Spinal cord (tissue), 10 donors: Measurements from ENCODE around the gene FOSB. TPM values are rescaled to one million over a fixed set of nuclear protein-coding genes. Genes with fewer than 3 reads are reported as not detected.

Experiments used
- DNase-seq, 6 donors: peaks; one replicate each; pipeline versions ENCODE4 v3.0.0 to v3.0.0-alpha.2; 2013 to 2015; ENCODE audit warnings: low spot score in 6 of 6, low read depth in 4 of 6
- H3K27ac ChIP-seq: one replicate; pipeline ENCODE4 v1.5.1; 2013; ENCODE audit warnings: low read depth, low read length, control low read depth
- H3K27me3 ChIP-seq: one replicate; pipeline ENCODE4 v1.6.1; 2013; ENCODE audit warnings: low read length; ENCODE audit not compliant: control insufficient read depth, insufficient read depth
- H3K36me3 ChIP-seq: one replicate; pipeline ENCODE4 v1.6.1; 2013; ENCODE audit warnings: low read length; ENCODE audit not compliant: control insufficient read depth, insufficient read depth
- H3K4me1 ChIP-seq: one replicate; pipeline ENCODE4 v1.6.1; 2013; ENCODE audit warnings: low read length; ENCODE audit not compliant: control insufficient read depth, insufficient read depth
- H3K4me3 ChIP-seq: one replicate; pipeline ENCODE4 v1.5.1; 2013; ENCODE audit warnings: low read depth, low read length, control low read depth
- H3K9me3 ChIP-seq: one replicate; pipeline ENCODE4 v1.6.1; 2013; ENCODE audit warnings: low read length; ENCODE audit not compliant: control insufficient read depth, insufficient read depth
- WGBS: methylation state at CpG from one replicate; pipeline ENCODE4 v1.1.5; 2013; ENCODE audit warnings: missing lambda C conversion rate; ENCODE audit not compliant: insufficient coverage; 5-methylcytosine and 5-hydroxymethylcytosine counted together
- polyA plus RNA-seq, 2 donors: library from polyadenylated mRNA; unstranded; fragments of 120-200 nt; gene quantifications; one replicate each; pipeline ENCODE4 v1.2.1, GENCODE V29; 2013; ENCODE audit not compliant: insufficient read length in 2 of 2
- total RNA-seq, 2 donors: library from RNA; depleted of rRNA in 1 of 2; stranded (reverse); fragments of 120-200 nt in 1 of 2; fragments of >200 nt in 1 of 2; gene quantifications; one replicate each; pipeline versions ENCODE4 v1.2.3 to v1.2.4, GENCODE V29; 2013 to 2014
- donor health status: healthy.

The FOSB gene
- total and polyA plus RNA-seq, 4 donors: 5.9 to 85.8 (median 39.0) TPM

DNA sequence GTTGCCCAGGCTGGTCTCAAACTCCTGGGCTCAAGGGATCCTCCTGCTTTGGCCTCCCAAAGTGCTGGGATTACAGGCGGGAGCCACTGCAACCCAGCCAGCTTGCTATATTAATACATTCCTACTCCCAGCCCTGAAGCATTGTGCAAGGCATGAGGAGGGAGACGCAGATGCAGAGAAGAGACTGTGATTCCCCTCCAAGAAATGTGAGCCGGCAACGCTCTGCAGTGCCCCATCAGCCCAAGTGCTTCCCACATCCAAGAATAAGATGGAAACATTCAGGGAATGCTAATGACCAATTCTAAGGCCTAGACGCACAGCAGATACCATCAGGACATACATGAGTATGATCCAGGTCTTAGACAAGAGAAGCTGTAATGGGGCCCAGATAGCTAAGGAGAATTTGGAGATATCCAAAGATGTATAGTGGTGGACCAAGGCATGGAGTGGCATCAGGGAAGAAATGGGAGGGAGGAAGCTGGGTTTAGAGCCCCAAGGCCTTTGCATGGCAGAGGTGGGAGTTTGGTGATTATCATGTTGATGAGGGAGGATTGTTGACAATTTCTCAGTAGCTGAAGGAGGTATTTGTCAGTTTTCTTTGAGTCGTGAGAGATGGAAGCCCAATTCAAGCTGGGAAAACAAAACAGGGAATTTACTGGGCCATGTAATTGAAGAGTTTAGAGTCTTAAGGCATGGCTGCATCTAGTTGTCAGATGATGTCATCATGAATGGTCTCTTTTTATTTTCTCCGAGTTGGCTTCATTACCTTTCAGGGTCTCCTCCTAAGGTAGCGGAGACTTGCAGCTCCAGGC lies 33.3 kb downstream of the FOSB start:
- no peak for DNase-seq
- Histone ChIP-seq H3K27ac (no peak overlapping the region), H3K36me3 (no peaks in the 10 kb centered on the region), H3K4me3 (no peak overlapping the region), H3K27me3 (peaks cover 38% of the 10 kb centered on the region), H3K9me3 (no peaks in the 10 kb centered on the region), H3K4me1 (peaks cover 33% of the 10 kb centered on the region)
- WGBS: 49% methylated on average over 8 of the region's 8 CpGs

DNA sequence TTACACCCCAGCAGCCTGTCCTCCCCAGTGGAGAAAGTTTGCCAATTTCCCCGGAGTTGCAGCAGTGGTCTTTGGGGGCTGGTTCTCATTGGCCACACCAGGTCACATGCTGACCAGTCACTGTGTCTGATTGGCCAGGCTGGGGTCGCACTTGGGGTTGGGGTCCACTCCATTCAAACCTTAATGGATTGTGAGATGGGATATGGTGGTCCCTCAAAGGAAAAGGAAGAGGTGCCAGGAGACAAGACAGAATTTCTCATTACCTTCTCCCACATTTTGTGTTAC lies 33.9 kb downstream of the FOSB start:
- no peak for DNase-seq
- Histone ChIP-seq H3K36me3 (no peaks in the 10 kb centered on the region), H3K27ac (no peak overlapping the region), H3K9me3 (no peaks in the 10 kb centered on the region), H3K27me3 (peaks cover 38% of the 10 kb centered on the region), H3K4me3 (no peak overlapping the region), H3K4me1 (peaks cover 32% of the 10 kb centered on the region)
- WGBS: 55% methylated on average over 1 of the region's 2 CpGs

DNA sequence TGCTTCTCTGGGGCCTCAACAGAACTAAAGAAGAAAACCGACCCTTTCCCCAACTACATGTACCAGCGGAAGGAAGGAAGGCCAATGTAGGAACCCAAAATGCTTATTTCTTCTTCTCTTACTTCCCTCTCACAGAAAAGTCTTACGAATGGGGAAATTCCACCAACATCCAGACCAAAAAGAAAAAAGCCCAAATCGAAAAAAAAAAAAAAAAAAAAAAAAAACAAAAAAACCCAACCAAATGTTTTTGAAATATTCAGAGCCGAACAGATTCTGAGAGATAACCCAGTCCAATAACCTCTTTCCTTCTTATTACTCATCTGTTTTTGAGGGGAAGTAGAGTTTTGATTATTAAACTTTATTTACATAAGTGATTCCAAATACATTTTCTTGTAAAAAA lies 34.3 kb downstream of the FOSB start:
- H3K27ac ChIP-seq: no peak overlapping the region
- WGBS: 92% methylated on average over 2 of the region's 5 CpGs
- H3K4me3 ChIP-seq: no peak overlapping the region
- H3K4me1 ChIP-seq: peaks cover 30% of the 10 kb centered on the region
- H3K27me3 ChIP-seq: peaks cover 38% of the 10 kb centered on the region
- H3K9me3 ChIP-seq: no peaks in the 10 kb centered on the region
- no peak for DNase-seq
- H3K36me3 ChIP-seq: no peaks in the 10 kb centered on the region

DNA sequence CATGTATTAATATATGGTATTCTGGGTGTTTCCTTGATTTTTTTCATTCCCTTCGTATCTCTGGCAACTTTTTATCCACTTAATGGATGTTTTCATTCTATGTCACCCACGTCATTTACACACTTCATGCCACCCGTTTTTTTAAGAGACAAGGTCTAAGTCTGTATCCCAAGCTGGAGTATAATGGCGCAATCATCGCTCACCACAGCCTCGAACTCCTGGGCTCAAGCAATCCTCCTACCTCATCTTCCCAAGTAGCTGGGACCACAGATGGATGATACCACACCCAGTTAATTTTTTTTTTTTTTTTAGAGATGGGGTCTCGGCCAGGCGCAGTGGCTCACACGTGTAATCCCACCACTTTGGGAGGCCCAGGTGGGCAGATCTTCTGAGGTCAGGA lies 36.1 kb downstream of the FOSB start:
- no peak for DNase-seq
- Histone ChIP-seq H3K27ac (no peak overlapping the region), H3K4me1 (peaks cover 26% of the 10 kb centered on the region), H3K4me3 (no peak overlapping the region), H3K9me3 (no peaks in the 10 kb centered on the region), H3K36me3 (no peaks in the 10 kb centered on the region), H3K27me3 (peaks cover 25% of the 10 kb centered on the region)
- no CpG with 5 or more reads among the region's 9 CpGs for WGBS

DNA sequence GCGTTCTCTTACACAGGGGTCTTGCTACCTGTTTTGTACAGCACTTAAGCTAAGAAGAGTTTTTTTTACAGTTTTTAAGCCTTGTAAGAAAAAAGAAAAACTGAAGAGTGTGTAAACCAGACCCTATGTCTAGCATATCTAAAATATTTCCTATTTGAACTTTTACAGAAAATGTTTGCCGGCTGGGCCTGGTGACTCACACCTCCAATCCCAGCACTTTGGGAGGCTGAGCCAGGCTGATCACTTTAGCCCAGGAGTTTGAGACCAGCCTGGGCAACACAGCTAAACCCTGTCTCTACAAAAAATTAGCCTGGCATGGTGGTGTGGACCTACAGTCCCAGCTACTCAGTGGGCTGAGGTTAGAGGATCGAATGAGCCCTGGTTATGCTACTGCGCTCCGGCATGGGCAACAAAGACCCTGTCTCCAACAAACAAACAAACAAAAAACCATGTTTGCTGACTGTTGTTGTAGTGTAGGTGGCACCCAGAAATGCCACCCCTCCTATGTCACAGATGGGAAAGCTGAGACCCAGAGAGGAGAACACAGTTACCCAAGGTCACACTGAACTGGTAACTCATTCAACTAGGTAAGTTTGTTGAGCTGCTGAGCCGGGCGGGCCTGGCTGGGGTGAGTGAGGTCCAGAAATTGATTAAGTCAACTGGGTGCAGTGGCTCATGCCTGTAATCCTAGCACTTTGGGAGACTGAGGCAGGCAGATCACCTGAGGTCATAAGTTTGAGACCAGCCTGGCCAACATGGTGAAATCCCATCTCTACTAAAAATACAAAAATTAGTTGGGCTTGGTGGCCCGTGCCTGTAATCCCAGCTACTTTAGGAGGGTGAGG lies 37.6 kb downstream of the FOSB start:
- peaks cover 26% of the 10 kb centered on the region for H3K4me1 ChIP-seq
- peaks cover 11% of the 10 kb centered on the region for H3K27me3 ChIP-seq
- no peaks in the 10 kb centered on the region for H3K9me3 ChIP-seq
- no peak overlapping the region for H3K27ac ChIP-seq
- H3K4me3 ChIP-seq: no peak overlapping the region
- peak in 1 of 6 donors; percentile 0 for DNase-seq
- H3K36me3 ChIP-seq: no peaks in the 10 kb centered on the region
- WGBS: 75% methylated on average over 3 of the region's 8 CpGs

DNA sequence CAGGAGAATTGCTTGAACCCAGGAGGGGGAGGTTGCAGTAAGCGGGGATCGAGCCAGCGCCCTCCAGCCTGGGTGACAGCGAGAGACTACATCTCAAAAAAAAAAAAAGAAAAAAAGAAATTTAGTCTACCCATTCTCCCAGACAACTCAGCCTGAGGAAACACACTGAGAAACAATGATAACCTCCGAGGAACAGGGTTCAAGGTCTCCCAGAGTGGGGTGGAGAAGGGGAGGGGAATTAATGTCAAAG lies 38.1 kb downstream of the FOSB start:
- H3K4me3 ChIP-seq: peak overlapping the region; percentile 81
- no peak overlapping the region for H3K27ac ChIP-seq
- peaks cover 26% of the 10 kb centered on the region for H3K4me1 ChIP-seq
- no peaks in the 10 kb centered on the region for H3K36me3 ChIP-seq
- DNase-seq: no peak
- H3K27me3 ChIP-seq: peaks cover 11% of the 10 kb centered on the region
- no CpG with 5 or more reads among the region's 5 CpGs for WGBS
- no peaks in the 10 kb centered on the region for H3K9me3 ChIP-seq

DNA sequence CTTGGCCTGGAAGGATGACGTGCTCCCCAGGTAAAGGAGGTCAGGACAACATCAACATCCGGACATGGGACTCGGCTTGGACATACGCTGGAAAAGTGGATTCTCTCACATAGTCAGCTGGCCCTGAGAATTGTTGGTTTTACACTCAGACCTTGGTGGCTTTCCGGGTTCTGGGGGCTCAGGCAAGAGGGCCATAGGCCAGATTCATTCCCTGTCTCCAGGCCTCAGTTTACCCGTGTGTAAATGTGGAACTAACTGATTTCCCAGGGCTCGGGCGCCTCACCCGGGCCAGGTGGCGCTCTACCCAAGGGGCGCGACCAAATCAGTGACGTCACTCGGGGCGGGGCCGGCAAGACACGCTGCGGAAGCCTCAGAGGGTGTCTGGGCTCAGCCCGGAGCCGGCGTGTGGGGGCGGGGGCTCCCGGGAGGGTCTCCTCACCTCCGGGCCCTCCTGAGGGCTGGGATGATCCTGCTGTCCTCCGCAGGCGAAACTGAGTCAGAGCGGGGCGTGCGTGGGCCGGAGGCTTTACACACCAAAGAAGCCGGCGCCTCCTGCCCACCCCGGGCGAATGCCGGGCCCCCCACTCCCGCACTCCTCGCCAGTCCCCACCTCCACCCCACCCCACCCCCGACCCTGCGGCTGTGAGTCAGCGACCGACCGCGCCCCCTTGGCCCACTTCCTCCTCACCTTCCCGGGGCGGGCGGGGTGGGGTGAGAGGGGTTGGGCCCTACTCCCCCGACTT lies 38.6 kb downstream of the FOSB start:
- WGBS: 6% methylated on average over 21 of the region's 47 CpGs
- Histone ChIP-seq H3K27me3 (peaks cover 6% of the 10 kb centered on the region), H3K9me3 (no peaks in the 10 kb centered on the region), H3K36me3 (no peaks in the 10 kb centered on the region), H3K4me1 (peaks cover 26% of the 10 kb centered on the region), H3K27ac (peak overlapping the region; percentile 80), H3K4me3 (peak overlapping the region; percentile 81)
- DNase-seq: peak in 3 of 6 donors; percentile 68 to 95 (median 94)

DNA sequence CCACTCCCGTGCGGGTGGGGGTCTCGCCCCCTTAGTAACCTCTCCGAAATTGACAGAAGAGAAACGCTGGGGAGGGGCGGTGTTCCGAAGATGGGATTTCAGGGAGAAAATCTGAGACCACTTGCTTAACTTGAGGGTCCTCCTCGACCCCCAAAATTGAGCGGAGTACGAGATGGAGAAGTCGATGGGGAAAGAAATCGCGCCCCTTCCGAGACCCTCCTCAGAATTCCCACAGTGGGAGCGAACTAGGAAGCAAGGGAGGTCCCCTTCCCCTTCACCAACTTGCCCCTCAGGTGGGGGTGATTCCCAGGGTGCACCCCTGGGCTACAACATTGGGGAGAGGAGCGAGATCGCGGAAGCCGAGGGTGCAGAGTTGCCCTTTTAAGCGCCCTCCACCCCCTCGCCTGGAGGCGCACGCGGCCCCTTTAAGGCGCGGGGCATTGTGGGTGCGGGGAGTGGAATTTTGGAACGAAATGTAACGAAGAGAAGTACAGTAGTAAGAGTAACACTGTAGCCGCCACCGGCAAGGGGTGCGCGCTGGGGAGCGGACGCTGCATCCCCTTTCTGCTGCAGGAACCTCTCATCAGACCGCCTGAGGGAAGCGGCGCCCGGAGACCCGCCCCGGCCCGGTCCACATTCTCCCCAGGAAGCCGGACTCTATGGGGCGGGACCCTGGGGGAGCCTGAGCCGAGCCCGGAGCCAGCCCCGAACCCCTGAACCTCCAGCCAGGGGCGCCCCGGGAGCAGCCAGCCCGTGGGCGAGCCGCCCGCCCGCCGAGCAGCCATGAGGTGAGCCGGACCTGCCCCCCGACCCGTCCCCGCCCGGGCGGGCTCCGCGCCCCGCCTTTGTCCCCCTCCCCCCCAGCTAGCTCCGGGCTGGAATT lies 39.4 kb downstream of the FOSB start, which contains the start of gene VASP:
Gene VASP, plus strand, starts transcription at position 491 of the 883 bp plus-strand sequence. Its CDS starts 293 bp downstream, at position 784.
- Histone ChIP-seq H3K4me1 (peaks cover 26% of the 10 kb centered on the region), H3K4me3 (peak within 1 kb of the TSS; percentile 81), H3K36me3 (no peaks in the 10 kb centered on the region), H3K27ac (peak within 1 kb of the TSS; percentile 80), H3K9me3 (no peaks in the 10 kb centered on the region), H3K27me3 (no peaks in the 10 kb centered on the region)
- DNase-seq: peak in 3 of 6 donors; percentile 72 to 93 (median 91)
- 0% methylated on average over 47 of the region's 65 CpGs for WGBS

DNA sequence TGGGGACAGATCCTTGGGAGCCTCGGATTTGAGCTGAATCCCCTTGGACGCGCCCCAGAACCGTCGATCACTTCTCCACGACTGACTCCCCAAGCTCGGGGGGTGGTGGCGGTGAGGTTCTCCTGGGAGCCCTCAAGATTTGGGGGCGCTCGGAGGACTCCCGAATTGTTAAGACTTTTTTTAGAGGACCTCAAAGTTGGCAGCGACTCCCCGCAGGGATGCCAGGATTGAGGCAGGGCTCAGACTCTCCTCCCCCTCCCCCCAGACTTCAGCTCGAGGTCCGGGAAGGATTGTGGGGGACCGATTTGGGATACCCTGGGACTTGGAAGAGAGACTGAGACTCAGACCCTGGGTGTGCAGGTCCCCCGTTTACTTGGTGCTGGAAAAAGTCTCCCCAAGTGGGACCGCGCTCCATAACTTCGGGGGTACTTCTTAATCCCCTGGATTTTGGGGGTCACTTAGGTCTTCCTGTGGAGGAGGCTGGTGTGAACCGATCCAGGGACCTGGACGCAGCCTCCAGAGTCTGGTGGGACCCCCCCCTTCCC lies 40.1 kb downstream of the FOSB start:
- Histone ChIP-seq H3K27ac (peak overlapping the region; percentile 80), H3K36me3 (no peaks in the 10 kb centered on the region), H3K9me3 (no peaks in the 10 kb centered on the region), H3K27me3 (no peaks in the 10 kb centered on the region), H3K4me1 (peaks cover 26% of the 10 kb centered on the region), H3K4me3 (peak overlapping the region; percentile 81)
- 0% methylated on average over 19 of the region's 22 CpGs for WGBS
- peak in 1 of 6 donors; percentile 43 for DNase-seq
